GM20000 (cell line): ENCODE results near the gene NRSN1.
"Not testable (repeated sequence)": the region's sequence is repeated elsewhere in the genome, so short reads cannot be mapped to it uniquely, and the experiment has no call there.

ENCODE experiments used
- DNase-seq: peaks from one replicate; pipeline ENCODE4 v3.0.0; 2012; ENCODE audit warnings: low spot score
- CTCF ChIP-seq: IDR thresholded peaks from 2 replicates; pipeline ENCODE4 v1.5.1; 2012; ENCODE audit warnings: mild to moderate bottlenecking, control low read depth; ENCODE audit errors: extremely low read depth, missing control alignments

NRSN1 gene

DNA sequence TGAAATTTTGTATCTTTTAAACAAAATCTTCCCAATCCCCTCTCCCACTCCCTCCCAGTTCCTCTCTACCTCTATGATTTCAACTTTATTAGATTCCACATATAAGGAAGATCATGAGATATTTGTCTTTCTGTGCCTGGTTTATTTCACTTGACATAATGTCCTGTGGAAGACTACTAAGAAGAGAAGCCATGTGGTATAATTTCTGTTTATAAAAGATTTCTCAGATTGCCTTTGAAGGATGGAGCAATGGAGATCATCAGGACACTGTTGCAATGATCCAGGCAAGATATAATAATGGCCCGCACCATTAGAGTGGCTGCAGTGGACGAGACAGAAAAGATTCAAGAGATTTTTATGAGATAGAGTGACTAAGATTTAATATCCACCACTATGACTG lies 13.1 kb downstream of the NRSN1 start:
- no peak for DNase-seq
- no peak for TF ChIP-seq CTCF

DNA sequence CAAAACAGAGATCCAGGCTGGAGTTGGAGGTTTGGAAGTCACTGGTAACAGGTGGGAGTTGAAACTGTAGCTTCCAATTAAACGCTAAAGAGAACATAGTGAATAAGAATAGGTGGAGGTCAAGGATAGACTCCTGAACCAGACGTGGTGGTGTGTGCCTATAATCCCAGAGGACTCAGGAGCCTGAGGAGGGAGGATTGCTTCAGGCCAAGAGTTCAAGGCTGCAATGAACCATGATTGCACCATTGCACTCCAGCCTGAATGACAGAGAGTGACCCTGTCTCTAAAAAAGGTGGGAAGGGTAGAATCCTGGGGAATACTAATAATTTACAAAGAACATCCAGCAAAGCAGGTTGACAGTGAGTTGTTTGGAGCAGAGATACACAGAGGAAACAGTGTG lies 13.6 kb downstream of the NRSN1 start:
- TF ChIP-seq CTCF = no peak
- no peak for DNase-seq

- no peak for DNase-seq
- no peak for TF ChIP-seq CTCF
These were observed 14.6 kb downstream of the NRSN1 start for GRCh38 chr6:24140591-24140990.

DNA sequence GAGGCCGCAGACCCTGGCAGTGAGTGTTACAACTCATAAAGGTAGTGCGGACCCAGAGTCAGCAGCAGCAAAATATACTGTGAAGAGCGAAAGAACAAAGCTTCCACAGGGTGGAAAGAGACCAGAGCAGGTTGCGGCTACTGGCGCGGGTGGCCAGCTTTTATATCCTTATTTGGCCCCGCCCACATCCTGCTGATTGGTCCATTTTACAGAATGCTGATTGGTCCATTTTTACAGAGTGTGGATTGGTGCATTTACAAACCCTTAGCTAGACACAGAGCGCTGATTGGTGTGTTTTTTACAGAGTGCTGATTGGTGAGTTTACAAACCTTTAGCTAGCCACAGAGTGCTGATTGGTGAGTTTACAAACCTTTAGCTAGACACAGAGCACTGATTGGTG lies 16.7 kb downstream of the NRSN1 start:
- DNase-seq = not testable (repeated sequence)

GRCh38 chr6:24145690-24146131 lies 19.7 kb downstream of the NRSN1 start:
- no peak for TF ChIP-seq CTCF
- no peak for DNase-seq

- no peak for TF ChIP-seq CTCF
- no peak for DNase-seq
These were observed 20.9 kb downstream of the NRSN1 start for GRCh38 chr6:24146871-24147270.

DNA sequence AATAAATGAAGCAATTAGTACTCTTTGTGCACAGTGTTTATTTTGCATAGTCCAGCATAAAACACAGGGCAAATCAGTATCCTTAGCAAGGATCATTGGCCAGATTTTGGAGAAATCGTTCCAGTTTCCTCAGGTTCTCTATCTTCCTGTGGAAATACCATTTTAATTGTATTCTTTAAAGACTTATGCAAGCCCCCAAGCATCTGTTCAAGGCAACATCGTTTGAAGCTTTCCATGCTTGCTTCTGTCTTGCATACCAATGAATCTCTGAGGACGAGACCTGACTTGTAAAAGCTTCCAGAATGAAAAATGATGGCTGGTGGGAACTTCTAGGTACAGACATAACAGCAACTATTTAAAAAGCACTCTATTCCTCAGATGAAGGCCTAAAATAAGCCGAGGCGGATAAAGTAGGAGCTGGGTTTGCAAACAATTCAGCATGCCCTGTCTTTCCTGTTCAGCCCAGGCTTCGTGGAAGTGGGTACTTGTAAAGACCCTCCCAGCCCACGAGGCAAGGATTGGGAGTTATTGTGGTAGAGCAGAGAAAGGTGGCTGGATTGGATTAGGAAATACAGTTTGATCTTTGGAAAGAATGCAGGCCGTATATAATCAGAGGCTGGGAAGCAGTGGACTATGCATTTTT lies 21.6 kb downstream of the NRSN1 start:
- DNase-seq = no peak
- TF ChIP-seq CTCF = no peak

- no peak for TF ChIP-seq CTCF
- no peak for DNase-seq
These were observed 22.1 kb downstream of the NRSN1 start for GRCh38 chr6:24148154-24148570.
